NCI-H187 (cell line): Measurements from ENCODE around the gene DCUN1D2.
"Not testable (repeated sequence)": the region's sequence is repeated elsewhere in the genome, so short reads cannot be mapped to it uniquely, and the experiment has no call there.

Experiments used
- DNase-seq, 2 experiments: peaks; one replicate each; lab custom pipeline; 2025; lab: John Stamatoyannopoulos, UW

DCUN1D2 gene

DNA sequence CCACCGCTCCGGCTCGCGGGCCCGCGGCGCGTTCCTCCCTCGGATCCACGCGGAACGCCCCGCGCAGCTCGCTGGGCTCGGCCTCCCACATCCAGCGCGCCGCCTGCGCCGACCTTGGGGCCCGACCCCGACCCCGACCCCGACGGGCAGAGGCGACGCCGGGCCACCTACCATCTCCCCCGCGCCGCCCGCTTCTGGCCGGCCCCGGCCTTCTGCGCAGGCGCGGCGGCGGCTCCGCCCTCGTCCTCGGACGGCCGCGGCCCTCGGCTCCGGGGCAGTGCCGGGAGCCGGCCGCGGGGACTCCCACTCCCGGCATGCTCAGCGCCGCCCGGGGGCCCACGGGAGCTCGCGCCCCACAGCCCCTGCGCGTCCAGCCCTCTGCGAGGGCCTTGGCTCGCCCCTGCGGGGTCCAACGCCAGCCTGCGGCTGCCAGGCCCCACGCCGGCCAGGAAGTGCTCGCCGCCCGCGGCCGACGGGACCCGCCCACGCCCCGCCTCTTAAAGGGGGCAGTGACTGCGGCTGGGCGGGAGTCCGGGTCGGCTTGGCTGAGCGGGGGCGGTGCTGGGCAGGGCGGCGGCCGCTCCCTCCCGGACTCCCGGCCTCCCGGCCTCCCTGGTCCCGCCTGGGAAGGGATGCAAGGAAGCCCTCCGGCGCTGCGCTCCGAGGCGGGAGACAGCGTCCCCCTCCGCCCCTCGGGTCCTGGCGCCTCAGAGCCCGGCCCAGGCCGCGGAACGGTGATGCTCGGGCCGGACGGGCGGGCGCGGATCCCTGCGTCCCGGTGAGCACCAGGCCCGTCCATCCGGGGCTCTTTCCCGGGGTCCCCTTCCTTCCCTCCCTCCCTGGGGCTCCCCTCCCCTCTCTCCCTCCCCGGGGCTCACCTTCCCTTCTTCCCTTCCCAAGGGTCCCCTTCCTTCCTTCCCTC is at the start of gene DCUN1D2:
Gene DCUN1D2 (minus strand): TSS at position 216 of the 922 bp plus-strand sequence. CDS start 42 bp downstream, at position 174.
- peak; percentile 92 to 97 for DNase-seq

DNA sequence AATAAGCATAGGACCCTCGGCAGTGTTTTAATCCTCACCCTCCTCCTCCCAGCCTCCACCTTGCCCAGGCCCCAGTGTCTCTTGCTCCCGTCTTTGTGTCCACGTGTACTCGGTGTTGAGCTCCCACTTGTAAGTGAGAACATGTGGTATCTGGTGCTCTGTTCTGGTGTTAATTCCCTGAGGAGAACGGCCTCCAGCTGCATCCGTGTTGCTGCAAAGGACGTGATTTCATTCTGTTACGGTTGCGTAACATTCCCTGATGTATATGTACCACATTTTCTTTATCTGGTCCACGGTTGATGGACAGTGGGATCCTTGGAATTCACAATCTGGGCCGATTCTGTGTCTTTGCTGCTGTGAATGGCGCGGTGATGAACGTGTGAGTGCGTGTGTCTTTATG is 49.3 kb upstream of the DCUN1D2 start:
- no peak for DNase-seq

DNA sequence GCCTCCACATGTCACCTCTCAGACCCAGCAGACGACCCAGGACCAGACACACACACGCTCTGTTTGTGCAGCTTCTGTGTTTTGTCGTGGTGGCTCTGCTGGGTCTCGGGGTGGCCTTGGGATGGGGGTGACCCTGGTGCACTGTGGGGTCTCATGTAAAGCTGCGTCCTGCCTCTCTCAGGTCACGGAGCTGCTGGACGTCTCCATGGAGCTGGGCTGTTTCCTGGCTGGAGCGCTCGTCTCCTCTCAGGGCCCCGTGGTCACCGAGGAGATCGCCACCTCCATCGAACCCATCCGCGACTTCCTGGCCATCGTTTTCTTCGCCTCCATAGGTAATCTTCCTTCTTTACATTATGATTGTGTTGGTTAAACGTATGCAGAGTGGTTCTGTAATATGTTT is 48.7 kb upstream of the DCUN1D2 start:
- DNase-seq: no peak

DNA sequence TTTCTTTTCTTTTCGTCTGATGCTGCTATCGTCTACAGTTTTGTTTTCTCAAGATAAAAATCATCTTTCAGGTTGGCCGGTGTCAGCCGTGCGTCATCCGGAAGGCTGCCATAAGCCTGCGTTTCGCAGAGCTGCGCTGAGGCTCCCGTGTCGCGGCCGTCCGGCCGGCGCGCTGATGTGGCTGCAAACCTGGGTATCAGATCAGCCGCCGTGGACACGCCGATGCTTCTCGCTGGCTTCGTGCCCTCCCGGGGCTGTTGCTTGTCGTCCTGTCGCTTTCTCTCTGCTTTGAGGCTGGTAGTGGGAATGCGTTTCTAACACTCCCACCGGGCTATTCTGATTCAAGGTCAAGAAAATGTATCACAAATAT is 48.2 kb upstream of the DCUN1D2 start:
- DNase-seq: no peak

DNA sequence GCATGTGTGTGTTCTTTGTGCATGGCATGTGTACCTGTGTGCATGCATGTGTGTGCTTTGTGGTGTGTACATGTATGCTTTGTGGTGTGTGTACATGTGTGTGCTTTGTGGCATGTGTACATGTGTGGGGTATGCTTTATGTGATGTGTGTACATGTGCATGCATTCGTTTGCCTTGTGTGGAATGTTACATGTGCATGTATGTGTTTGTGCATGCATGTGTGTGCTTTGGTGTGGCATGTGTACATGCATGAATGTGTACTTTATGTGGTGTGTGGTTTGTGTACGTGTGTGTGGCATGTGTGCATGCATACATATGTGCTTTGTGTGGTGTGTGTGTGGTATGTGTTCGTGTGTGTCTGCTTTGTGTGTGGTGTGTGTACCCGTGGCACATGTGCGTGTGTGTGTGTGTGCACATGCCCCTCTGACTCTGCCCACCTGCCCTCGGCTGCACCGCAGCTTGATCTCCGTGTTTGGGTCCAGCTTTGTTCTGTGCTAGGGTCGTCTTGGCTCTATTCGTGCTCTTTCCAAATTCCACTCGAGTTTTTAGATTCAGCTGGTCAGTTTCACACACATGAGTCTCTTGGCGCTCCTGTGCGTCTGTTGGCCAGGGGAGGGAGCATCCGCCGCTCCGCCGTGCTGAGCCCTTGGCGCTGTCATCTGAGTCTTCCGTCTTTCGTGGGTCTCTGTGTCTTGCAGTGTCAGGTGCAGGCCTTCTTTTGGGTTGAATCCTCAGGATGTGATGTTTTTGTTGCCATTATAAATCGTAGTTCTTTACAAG is 47.6 kb upstream of the DCUN1D2 start:
- no peak for DNase-seq

DNA sequence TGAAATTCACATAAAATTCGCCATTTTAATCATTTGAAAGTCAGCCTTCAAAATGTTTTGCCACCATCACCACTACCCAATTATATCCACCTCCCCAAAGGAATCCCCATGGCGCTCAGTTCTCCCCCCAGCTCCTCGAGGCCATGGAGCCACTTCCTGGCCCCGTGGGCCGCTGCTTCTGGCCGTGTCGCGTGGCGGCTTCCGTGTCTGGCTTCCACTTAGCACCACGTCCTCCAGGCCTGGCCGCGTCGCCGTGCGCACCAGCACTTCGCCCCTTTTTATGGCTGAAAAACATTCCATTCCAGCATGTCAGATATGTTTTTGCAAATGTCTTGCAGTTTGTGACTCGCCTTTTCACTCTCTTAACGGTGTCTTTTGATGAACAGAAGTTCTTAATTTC is 46.7 kb upstream of the DCUN1D2 start:
- DNase-seq: no peak

DNA sequence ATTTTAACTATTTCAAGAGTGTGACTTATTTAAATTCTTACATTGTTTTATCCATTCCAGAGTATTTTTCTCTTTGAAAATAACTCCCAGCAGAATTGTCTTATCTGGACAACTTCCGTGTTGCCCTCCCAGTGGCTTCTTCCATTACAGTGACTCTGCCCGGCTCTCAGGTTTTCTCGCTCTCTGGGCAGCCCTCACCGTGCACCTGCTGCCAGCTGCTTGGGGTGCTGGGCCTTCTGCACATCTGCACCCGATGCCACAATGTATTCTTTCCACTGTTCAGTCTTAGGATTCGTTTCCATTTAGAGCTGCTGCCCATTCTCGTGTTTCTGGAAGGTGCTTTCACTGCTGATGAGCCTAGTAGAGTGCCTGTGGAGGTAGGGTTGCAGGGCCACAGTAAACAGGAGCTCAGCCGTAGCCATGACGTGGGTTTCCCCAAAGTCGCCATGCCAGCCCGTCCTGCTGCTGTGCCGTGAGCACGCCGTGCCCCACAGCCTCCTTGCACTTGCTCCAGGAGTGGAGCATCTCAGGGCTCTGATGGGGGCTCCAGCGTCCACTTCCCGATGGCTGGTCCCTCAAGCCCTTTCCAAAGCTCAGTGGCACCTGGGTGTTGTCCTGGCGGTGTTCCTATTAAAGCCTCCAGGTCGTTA is 46.1 kb upstream of the DCUN1D2 start:
- DNase-seq: no peak

DNA sequence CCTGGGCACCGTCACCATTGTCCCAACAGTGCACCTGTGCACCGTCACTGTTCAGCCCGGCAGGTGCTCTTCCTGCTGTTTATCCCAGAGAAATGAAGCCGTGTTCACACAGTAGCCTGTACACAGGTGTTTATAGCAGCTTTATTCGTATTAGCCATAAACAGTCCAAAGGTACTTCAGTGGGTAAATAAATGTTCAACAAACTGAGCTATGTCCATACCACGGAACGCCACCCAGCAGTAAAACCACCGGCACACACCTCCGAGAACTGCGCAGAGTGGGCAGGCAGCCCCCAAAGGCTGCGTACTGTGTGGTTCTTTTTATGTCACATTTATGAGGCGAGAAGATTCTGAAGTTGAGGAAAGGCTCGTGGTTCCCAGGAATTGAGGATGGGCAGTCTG is 44.9 kb upstream of the DCUN1D2 start:
- no peak for DNase-seq

DNA sequence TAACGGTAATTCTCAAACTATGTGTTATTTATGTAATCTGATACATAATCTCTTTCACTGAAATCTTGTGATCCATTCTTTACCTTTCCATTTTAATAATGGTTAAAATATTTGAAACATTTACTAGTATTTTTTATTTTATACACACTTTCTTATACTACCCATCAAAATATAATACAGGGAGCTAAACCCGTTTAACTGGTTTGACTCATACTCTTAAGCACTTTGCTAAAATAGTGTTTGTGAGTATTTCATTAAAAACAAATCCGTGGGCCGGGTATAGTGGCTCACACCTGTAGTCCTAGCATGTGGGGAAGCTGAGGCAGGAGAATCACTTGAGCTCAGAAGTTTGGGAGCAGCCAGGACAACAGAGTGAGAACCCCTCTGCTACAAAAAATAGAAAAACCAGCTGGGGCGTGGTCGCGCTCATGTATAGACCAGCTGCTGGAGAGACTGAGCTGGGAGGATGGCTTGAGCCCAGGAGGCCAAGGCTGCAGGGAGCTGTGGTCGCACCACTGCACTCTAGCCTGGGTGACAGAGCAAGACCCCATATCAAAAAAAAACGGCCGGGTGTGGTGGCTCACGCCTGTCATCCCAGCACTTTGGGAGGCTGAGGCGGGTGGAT is 43.8 kb upstream of the DCUN1D2 start:
- no peak for DNase-seq

DNA sequence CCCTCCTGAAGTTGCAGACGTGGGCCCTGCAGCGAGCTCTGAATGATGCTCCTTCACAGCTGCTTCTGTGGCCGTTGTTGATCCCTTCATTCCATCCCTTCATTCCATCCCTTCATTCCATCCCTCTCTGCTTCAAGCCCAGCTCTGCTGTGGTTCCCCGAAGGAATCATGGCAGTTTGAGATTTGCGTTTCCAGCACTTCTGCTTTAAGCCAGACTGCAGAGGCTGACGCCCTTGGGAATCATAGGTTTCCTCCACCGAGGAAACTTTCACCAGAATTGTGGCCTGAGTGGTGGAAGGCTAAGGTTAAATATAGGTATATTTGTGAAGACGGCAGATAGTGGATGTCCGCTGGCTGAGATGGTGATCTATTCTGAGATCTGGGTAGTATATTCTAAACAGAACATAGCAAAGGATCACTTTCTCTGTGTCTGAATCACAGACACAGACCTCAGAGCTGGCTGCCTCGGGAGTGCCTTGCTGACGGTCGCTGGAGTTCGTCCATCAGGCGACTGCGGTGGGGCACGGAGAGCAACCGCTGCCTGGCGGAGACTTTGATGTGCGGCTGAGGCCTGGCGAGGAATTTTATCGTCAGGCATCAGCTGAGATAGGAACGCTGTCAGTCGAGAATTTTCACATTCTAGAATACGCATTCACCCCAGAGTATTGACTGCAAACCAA is 42.8 kb upstream of the DCUN1D2 start:
- no peak for DNase-seq

DNA sequence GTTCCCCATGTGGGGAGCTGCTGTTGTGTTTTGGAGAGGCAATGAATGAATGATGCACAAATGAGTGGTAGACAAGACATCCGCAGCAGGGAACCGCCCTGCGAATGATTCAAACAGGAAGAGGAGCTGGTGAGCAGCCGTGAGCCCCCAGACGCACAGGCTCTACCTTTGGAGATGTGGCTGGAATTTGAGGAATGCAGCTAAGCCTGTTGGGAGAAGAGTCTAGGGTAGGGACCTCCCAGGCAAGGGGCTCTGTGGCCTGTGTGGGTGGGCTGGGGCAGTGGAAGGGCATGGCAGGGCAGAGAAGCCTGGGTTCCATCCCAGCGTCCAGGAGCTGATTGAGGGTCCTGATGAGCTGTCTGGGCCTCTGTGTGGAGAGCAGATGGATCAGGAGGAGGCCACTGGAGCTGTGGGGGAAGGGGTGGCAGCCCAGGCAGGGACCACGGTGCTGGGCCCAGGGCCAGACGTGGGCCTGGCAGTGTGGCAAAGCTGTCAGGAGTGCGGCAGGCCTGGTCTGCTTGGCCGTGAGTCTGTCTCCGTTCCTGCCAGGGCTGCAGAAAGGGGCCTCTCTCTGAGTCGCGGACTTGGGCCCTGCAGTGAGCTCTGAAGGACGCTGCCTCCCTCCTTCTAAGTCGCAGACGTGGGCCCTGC is 41.8 kb upstream of the DCUN1D2 start:
- no peak for DNase-seq

DNA sequence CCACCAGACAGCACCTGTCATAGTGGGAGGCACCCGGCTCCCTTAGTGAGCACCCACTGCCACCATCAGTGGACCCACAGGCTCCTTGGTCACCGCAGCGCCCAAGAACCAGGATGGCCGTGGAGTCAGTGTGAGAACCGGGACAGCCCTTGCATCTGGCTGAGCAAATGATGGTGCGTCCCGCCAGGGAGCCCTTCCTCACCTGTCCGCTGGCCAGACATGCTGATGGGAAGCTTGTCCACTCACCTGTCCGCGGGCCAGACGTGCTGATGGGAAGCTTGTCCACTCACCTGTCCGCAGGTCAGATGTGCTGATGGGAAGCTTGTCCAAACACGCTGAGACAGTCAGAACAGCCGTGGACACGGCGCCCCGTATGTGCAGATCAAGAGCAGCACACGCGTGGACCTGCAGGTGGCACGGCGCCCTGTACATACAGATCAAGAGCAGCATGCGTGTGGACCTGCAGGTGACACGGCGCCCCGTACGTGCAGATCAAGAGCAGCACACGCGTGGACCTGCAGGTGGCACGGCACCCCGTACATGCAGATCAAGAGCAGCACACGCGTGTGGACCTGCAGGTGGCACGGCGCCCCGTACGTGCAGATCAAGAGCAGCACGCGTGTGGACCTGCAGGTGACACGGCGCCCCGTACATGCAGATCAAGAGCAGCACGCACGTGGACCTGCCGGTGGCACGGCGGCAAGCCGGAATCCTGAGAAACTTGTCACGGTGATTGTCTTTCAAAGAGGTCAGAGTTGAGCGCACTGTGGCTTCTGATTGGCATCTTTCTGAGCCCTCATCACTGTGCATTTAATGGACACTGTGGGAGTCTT is 40.7 kb upstream of the DCUN1D2 start:
- no peak for DNase-seq

DNA sequence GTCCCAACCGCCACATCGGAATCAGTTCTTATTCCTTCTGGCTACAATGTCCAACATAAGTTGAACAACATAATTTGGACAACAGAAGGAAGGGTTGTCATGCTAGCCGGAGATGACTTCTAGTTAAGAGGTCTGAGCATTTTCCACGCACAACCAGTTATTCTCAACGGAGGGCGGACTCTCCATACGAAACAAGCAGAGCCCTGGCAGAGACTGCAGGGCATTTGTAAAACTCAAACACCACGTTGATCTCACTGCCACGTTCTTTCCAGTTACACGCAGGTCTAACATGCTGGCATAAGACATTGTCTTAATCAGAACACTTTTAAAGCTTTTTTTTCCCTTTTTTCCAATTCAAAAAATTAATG is 38.3 kb upstream of the DCUN1D2 start:
- no peak for DNase-seq

DNA sequence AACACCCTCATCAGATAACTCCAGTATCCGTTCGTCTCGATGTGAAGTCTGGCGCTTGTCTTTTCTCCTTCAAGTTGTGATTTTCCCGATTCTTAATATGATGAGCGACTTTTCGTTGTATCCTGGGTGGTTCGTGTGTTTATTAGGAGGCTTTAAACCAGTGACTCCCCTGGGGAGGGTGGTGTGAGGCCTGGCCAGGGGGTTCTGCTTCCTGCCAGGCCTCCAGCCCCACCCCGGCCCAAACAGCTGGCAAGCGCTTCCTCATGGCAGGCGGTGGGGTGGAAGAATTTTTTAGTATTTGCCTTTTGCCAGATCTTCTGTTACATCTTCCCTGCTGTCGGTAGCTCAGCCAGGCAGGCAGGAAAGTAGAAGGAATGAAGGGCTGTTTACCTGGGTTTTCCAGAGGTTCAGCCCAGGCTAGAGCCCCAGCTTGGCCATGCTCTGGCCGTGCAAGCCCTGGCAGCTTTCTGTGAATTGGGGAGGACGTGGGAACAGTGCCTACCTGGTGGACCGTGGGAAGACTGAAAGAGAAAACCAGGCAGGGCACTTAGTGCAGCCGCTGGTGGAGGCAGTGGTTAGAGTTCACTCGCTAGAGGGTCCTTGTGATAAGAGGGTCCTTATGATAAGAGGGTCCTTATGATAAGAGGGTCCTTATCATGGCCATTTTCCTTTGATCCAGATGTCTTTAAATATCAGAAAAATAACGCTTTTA is 37.7 kb upstream of the DCUN1D2 start:
- DNase-seq: peak in 1 of 2 experiments; percentile 23

DNA sequence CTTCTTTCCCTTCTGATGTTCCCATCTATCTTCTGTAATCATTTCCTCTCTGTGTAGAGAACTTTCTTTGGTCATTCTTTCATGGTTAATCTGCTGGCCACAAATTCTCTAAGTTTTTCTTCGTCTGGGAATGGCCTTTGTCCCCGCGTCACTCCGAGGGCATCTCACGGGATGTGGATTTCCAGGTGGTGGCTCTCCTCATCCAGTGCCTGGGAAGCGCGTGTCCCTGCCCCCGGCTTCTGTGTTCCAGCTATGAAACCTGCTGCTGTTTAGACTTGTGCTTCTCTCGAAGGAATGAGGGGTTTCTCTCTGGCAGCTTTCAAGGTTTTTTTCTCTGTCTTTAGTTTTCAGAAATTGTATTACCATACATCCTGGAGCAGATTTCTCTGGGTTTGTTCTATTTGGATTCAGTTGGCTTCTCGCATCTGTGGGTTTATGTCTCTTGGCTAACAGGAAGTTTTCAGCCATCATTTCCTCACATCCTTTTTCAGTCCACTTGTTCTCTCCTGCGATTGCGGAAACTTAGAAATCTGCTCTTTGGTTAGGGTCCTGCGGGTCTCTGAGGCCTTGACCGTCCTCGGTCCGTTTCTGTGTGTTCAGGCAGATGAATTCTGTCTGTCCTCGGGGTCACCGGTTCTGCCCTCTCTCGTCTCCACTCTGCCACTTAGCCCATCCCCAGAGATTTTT is 36.9 kb upstream of the DCUN1D2 start:
- DNase-seq: no peak

DNA sequence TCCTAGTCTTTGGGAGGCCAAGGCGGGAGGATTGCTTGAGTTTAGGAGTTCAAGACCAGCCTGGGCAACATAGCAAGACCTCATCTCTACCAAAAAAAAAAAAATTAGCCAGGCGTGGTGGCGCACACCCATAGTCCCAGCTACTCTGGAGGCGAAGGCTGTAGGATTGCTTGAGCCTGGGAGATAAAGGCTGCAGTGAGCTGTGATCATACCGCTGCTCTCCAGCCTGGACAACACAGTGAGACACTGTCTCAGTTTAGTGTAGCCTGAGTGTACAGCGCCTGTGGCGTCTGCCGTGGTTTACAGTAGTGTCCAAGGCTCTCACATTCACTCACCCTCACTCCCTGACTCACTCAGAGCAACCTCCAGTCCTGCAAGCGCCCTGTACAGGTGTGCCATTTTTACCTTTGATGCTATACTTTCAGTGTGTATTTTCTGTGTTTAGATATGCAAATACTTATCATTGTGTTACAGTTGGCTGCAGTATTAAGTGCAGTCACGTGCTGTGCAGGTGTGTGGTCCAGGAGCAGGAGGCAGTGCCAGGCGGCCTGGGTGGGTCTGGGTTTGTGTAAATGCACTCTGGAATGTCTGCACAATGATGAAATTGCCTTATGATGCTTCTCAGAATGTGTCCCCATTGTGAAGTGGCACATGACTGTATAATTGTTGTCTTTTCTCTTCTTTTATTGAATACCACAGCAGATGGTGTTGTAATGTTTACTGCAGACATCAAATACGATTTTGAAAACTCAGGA is 36.1 kb upstream of the DCUN1D2 start:
- DNase-seq: peak in 1 of 2 experiments; percentile 46

DNA sequence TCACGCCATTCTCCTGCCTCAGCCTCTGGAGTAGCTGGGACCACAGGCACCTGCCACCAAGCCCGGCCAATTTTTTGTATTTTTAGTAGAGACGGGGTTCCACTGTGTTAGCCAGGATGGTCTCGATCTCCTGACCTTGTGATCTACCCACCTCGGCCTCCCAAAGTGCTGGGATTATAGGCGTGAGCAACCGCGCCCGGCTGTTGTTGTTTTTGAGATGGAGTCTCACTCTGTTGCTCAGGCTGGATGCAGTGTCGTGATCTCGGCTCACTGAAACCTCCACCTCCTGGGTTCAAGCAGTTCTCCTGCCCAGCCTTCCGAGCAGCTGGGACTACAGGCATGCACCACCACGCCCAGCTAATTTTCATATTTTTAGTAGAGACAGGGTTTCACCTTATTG is 31.9 kb upstream of the DCUN1D2 start:
- not testable (repeated sequence) for DNase-seq

DNA sequence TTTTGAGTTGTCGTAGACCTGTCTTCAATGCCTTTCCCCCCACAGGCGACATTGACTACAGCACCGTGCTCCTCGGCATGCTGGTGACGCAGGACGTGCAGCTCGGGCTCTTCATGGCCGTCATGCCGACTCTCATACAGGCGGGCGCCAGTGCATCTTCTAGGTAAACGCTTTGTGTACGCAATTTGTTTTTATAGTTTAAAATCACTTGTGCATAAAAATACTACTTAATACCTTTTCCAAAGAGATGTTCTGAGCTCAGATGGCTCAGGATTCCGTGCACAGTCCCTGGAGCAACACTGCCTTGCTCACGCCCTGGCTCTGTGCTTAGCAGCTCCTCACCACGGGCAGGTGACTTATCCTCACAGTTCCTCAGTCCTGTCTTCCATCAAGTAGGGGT is 30.1 kb upstream of the DCUN1D2 start:
- no peak for DNase-seq
